Brain pericyte (primary cell): ENCODE results near the gene SKIC3.

Experiments
- DNase-seq: peaks from one replicate; pipeline ENCODE4 v3.0.0-alpha.2; 2012; ENCODE audit warnings: low read depth, low spot score

The SKIC3 gene

GRCh38 chr5:95531491-95531890 lies 23.3 kb downstream of the SKIC3 start:
- DNase-seq, result no peak

GRCh38 chr5:95530416-95530815 lies 24.4 kb downstream of the SKIC3 start:
- no peak for DNase-seq

DNA sequence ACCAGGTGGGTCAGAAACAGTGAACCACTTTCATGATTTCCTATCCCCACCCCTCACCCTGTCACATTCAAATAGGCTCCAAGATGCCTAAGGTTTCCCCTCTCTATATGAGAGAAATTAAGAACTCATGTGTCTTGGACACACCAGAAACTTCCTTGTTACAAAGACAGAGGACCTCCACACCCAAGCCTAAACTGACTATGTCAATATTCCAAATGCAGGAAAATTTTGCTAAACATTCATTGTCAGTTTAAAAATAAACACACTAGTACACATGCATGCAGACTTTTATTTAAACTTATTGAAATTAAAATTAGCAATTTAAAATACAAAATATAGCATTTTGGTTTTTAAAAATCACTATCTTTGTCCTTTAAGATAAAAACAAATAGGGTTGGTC lies 26.2 kb downstream of the SKIC3 start:
- DNase-seq, result no peak

GRCh38 chr5:95526871-95527270 lies 27.9 kb downstream of the SKIC3 start:
- DNase-seq, result no peak

- no peak for DNase-seq
Observed at GRCh38 chr5:95524423-95524822, 30.4 kb downstream of the SKIC3 start.

- DNase-seq, result no peak
Observed at GRCh38 chr5:95520206-95520605, 34.6 kb downstream of the SKIC3 start.

DNA sequence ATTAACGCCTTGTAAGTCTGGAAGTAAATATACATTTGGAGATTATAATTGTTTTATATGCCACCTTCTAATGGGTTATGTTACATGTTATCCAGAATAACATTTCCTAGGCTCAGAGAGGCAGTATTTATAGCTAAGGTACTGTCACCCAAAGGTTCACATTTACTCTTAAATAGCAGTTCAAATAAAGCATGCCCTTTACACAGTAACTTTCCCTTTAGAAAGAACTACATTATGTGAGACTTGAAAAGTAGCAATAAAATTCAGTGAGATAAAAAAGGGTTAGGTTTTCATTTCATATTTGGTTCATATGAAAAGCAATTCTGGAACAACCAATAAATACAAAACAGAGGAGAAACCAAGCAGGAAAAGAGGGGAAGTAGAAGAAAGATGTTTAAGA lies 35.1 kb downstream of the SKIC3 start:
- DNase-seq, result no peak

DNA sequence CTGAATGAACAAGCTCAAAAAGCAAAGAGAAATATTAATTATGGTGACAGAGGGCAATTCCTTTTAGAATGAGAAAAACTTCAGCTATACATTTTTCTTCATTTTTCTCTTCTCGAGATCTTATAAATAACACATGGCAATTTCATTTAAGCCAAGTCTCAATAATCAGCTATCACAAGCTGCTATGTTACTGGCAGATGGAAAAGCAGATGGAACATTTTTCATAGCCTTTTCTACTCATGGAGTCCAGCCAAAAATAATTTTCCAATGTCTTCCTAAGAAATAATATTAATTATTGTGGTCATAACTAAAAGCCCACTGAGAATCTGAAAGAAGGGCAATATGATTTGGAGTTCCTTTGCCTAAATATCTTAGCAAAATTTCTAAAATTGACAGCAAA lies 35.6 kb downstream of the SKIC3 start:
- DNase-seq, result no peak

DNA sequence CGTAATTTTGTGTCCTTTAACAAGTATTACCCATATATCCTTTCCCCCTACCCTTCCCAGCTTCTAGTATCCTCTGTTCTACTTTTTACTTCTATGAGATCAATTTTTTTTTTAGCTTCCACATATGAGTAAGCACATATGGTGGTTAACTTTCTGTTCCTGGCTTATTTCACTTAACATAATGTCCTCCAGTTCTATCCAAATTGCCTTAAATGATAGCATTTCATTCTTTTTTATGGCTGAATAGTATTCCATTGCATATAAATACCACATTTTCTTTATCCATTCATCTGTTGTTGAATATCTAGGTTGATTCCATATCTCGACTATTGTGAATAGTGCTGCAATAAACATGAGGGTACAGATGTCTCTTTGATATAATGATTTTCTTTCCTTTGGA lies 36.4 kb downstream of the SKIC3 start:
- no peak for DNase-seq

- DNase-seq, result no peak
Observed at GRCh38 chr5:95511606-95512005, 43.2 kb downstream of the SKIC3 start.

- no peak for DNase-seq
Observed at GRCh38 chr5:95508550-95508949, 46.2 kb downstream of the SKIC3 start.
